NB4 (cell line): ENCODE results near the gene EHBP1L1.

Source experiments
- DNase-seq: peaks from one replicate; pipeline ENCODE4 v3.0.0; 2010; ENCODE audit warnings: low read depth
- H3K4me3 ChIP-seq: one replicate; pipeline ENCODE4 v1.5.1; 2011; ENCODE audit warnings: mild to moderate bottlenecking, low read depth, low read length, moderate library complexity
- MYC ChIP-seq: IDR thresholded peaks from 2 replicates; pipeline ENCODE4 v1.6.1; 2011; ENCODE audit warnings: low read depth, low read length
- POLR2A ChIP-seq: IDR thresholded peaks from 2 replicates; pipeline ENCODE4 v1.6.1; 2011; ENCODE audit warnings: mild to moderate bottlenecking; ENCODE audit not compliant: insufficient read length; ENCODE audit errors: extremely low read depth
- TF ChIP-seq, protein P1 (sequence below): IDR thresholded peaks from one replicate; pipeline ENCODE4 v1.5.1; 2012; ENCODE audit warnings: low read depth, low read length
- TF ChIP-seq, protein P2 (sequence below): IDR thresholded peaks from 2 replicates; pipeline ENCODE4 v1.6.1; 2011; ENCODE audit warnings: low read depth, low read length

EHBP1L1 gene

DNA sequence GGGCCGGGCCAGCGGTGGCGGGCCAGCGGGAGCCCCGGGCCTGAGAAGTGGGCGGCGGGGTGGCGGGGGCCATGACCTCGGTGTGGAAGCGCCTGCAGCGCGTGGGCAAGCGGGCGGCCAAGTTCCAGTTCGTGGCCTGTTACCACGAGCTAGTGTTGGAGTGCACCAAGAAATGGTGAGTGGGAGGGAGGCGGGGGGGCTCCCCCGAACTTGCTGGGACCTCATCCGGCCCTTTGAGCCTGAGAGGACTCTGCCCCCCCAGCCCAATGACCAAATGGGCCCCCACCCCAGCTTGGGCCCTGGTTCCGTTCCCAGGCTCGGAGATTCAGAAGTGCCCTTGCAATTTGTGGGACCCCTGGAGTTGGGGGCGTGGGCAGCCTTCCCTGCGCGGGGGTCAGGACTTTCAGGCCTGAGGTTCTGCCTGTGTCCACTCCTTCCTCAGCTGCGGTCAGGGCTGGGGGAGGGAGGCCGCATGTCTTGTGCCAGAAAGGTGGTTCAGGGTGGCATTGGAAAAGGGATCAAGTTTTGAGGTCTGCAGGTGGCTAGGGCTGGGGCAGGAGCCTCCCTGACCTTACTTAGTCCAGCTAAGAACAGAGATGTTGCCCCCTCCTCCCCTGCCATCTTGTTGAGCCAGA lies 496 bp downstream of the EHBP1L1 start:
- H3K4me3 ChIP-seq = peak overlapping the region; percentile 62
- DNase-seq = peak; percentile 39
- TF ChIP-seq MYC (no peak), POLR2A (no peak)
- TF ChIP-seq, protein P1, sequence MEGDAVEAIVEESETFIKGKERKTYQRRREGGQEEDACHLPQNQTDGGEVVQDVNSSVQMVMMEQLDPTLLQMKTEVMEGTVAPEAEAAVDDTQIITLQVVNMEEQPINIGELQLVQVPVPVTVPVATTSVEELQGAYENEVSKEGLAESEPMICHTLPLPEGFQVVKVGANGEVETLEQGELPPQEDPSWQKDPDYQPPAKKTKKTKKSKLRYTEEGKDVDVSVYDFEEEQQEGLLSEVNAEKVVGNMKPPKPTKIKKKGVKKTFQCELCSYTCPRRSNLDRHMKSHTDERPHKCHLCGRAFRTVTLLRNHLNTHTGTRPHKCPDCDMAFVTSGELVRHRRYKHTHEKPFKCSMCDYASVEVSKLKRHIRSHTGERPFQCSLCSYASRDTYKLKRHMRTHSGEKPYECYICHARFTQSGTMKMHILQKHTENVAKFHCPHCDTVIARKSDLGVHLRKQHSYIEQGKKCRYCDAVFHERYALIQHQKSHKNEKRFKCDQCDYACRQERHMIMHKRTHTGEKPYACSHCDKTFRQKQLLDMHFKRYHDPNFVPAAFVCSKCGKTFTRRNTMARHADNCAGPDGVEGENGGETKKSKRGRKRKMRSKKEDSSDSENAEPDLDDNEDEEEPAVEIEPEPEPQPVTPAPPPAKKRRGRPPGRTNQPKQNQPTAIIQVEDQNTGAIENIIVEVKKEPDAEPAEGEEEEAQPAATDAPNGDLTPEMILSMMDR = no peak
- TF ChIP-seq, protein P2, sequence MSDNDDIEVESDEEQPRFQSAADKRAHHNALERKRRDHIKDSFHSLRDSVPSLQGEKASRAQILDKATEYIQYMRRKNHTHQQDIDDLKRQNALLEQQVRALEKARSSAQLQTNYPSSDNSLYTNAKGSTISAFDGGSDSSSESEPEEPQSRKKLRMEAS = no peak

DNA sequence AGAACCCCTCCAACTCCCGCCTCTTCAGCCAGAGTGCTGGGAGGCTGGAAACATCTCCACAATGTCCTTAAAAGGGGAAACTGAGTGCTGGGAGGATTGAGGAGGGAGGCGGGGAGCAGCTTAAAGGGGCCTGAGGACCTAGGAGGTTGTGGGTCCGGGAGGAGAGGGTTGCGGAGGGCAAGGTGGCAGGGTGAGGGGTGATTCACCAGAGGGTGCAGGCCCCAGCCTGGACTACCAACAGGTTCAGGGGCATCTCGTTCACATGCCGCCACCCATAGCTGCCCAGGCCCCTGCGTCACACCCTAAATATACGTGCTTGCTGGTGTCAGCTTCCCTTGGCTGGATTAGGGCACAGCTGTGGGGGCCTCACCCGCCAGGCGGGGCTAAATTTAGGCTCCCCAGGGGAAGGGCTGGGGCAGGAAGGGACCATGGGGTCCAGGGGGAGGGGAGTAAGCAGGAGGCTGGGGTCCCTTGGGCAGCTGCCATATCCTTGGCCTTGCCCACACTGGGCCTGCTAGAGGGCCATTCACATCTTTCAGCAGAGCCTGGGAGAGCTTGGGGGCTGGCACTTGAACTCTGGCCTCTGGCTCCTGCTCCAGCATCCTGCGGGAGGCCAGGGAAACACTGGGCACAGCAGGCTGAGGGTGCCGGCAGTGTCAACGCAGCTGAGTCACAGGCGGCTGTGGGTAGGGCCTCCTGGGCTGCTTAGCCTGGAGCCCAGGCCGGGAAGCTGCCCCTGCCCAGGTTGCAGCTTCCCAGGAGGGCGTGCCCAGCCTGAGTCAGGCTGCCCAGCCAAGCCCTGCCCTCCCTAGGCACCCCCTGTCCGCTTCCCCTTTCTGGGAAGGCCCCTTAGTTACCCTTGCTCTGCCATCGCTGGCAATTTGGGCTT lies 1.3 kb downstream of the EHBP1L1 start:
- peak overlapping the region; percentile 62 for H3K4me3 ChIP-seq
- TF ChIP-seq POLR2A = no peak
- TF ChIP-seq, protein P2 = no peak
- TF ChIP-seq, protein P1 = no peak
- no peak for TF ChIP-seq MYC
- peak; percentile 89 for DNase-seq

DNA sequence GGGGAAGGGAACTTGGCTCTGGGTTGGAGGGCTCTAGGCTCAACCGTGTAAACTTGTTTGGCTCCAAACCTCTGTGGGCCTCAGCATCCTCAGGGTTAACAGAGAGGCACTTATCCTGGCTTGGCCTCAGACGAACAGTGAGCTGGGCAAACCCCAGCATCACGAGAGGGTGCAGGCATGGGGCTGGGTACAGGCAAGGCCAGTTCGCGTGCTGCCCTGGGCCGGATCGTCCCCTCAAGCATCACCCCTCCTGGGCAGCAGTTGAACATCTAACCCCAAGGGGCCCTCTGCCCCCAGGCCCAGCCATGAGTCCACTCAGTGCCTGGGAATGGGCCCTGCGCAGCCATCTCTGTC lies 1.9 kb downstream of the EHBP1L1 start:
- H3K4me3 ChIP-seq = no peak overlapping the region
- no peak for TF ChIP-seq POLR2A
- TF ChIP-seq MYC = no peak
- TF ChIP-seq, protein P2 = no peak
- TF ChIP-seq, protein P1 = no peak
- no peak for DNase-seq

DNA sequence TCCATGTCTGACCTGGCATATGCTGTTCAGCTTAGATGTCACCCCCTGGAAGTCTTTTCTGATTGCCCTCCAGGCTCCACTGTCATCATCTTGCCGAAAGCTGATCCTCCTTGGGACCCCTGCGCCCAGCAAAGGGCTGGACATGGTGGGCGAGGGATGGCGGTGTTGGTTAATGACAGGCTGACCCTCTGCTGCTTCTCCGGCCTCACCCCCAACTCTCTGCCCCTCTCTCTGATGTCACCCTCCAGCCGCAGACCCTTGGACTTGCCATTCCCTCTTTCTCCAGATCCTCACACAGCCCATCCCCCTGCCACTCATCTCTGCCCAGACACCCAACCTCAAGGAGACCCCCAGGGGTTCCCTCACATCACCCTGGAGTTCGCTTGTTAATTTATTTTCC lies 2.3 kb downstream of the EHBP1L1 start:
- no peak for DNase-seq
- TF ChIP-seq, protein P1 = no peak
- TF ChIP-seq, protein P2 = no peak
- TF ChIP-seq POLR2A (no peak), MYC (no peak)
- H3K4me3 ChIP-seq = no peak overlapping the region

DNA sequence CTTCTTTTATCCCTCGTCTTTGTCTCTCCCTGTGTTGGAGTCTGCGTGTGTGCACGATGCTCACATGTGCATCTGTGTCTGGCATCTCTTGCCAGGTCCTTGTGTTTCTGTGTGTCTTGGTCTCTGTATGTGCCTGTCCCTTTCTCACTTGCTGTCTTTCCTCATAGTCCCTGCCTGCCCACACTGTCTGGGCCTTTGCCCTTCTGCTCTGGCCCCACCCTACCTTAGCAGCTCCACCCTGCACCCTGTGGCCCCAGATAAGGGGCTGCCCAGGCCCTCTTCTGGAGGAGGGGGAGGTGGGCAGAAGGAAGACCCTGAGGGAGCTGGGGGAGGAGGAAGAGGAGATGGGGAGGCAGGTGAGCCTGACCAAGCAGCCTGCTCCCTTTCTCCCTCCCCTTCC lies 2.8 kb downstream of the EHBP1L1 start:
- no peak for DNase-seq
- H3K4me3 ChIP-seq = no peak overlapping the region
- TF ChIP-seq, protein P1 = no peak
- TF ChIP-seq, protein P2 = no peak
- TF ChIP-seq POLR2A (no peak), MYC (no peak)
